Measurements from ENCODE around the gene CA10.

Gene CA10

DNA sequence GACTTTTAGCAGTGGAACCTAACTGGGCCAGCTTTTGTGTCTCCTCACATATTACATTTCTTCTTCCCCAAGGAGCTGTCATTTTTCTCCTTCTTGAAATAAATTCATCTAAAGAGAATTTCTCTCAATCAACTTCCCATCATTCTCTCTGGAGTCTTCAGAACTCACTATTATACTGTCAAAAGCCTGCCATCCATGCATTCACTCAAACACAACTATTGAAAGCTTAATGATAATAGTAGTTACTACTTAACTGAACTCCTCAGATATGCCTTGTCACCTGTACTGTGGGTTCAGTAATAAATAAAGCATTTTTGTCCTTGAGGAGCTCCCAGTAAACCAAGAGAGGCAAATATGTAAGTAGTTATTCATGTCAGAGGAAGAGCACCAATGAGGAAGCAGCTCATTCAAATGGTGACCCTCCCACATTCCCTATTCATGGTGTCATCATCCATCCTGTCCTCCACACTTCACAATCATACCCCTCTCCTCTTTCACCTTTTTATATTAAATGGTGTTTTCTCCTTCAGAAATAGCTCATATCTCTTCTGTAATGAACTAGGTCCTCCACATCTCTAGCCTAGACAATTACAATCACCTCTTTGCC, 162.6 kb downstream of the CA10 start:
- no peak for TF ChIP-seq ISL1 (CRISPR knock-in tag; IDR thresholded peaks at IDR 0.05)
- no peak for TF ChIP-seq GLIS3 (CRISPR knock-in tag; IDR thresholded peaks at IDR 0.05)
- TF ChIP-seq, protein P1, sequence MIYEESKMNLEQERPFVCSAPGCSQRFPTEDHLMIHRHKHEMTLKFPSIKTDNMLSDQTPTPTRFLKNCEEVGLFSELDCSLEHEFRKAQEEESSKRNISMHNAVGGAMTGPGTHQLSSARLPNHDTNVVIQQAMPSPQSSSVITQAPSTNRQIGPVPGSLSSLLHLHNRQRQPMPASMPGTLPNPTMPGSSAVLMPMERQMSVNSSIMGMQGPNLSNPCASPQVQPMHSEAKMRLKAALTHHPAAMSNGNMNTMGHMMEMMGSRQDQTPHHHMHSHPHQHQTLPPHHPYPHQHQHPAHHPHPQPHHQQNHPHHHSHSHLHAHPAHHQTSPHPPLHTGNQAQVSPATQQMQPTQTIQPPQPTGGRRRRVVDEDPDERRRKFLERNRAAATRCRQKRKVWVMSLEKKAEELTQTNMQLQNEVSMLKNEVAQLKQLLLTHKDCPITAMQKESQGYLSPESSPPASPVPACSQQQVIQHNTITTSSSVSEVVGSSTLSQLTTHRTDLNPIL (CRISPR knock-in tag; IDR thresholded peaks at IDR 0.05; ENCODE audit: low read depth), result no peak
- TF ChIP-seq ARNTL (CRISPR knock-in tag; IDR thresholded peaks at IDR 0.05; ENCODE audit: borderline replicate concordance, low read depth), result no peak
- no peak for TF ChIP-seq ZFP3 (CRISPR knock-in tag; IDR thresholded peaks at IDR 0.05)
- no peak for TF ChIP-seq ZC3H10 (CRISPR knock-in tag; IDR thresholded peaks at IDR 0.05)
- no peak for TF ChIP-seq TOX (CRISPR knock-in tag; IDR thresholded peaks at IDR 0.05; ENCODE audit: borderline replicate concordance)
- no peak for TF ChIP-seq ZNF70 (CRISPR knock-in tag; IDR thresholded peaks at IDR 0.05)
- TF ChIP-seq CSDC2 (CRISPR knock-in tag; IDR thresholded peaks at IDR 0.05), result no peak
- TF ChIP-seq, protein P2, sequence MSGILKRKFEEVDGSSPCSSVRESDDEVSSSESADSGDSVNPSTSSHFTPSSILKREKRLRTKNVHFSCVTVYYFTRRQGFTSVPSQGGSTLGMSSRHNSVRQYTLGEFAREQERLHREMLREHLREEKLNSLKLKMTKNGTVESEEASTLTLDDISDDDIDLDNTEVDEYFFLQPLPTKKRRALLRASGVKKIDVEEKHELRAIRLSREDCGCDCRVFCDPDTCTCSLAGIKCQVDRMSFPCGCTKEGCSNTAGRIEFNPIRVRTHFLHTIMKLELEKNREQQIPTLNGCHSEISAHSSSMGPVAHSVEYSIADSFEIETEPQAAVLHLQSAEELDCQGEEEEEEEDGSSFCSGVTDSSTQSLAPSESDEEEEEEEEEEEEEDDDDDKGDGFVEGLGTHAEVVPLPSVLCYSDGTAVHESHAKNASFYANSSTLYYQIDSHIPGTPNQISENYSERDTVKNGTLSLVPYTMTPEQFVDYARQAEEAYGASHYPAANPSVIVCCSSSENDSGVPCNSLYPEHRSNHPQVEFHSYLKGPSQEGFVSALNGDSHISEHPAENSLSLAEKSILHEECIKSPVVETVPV (CRISPR knock-in tag; IDR thresholded peaks at IDR 0.05), result no peak
- no peak for TF ChIP-seq TCF4 (CRISPR knock-in tag; IDR thresholded peaks at IDR 0.05; ENCODE audit: borderline replicate concordance)
- TF ChIP-seq, protein P3, sequence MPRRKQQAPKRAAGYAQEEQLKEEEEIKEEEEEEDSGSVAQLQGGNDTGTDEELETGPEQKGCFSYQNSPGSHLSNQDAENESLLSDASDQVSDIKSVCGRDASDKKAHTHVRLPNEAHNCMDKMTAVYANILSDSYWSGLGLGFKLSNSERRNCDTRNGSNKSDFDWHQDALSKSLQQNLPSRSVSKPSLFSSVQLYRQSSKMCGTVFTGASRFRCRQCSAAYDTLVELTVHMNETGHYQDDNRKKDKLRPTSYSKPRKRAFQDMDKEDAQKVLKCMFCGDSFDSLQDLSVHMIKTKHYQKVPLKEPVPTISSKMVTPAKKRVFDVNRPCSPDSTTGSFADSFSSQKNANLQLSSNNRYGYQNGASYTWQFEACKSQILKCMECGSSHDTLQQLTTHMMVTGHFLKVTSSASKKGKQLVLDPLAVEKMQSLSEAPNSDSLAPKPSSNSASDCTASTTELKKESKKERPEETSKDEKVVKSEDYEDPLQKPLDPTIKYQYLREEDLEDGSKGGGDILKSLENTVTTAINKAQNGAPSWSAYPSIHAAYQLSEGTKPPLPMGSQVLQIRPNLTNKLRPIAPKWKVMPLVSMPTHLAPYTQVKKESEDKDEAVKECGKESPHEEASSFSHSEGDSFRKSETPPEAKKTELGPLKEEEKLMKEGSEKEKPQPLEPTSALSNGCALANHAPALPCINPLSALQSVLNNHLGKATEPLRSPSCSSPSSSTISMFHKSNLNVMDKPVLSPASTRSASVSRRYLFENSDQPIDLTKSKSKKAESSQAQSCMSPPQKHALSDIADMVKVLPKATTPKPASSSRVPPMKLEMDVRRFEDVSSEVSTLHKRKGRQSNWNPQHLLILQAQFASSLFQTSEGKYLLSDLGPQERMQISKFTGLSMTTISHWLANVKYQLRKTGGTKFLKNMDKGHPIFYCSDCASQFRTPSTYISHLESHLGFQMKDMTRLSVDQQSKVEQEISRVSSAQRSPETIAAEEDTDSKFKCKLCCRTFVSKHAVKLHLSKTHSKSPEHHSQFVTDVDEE (CRISPR knock-in tag; IDR thresholded peaks at IDR 0.05), result no peak
- TF ChIP-seq, protein P4, sequence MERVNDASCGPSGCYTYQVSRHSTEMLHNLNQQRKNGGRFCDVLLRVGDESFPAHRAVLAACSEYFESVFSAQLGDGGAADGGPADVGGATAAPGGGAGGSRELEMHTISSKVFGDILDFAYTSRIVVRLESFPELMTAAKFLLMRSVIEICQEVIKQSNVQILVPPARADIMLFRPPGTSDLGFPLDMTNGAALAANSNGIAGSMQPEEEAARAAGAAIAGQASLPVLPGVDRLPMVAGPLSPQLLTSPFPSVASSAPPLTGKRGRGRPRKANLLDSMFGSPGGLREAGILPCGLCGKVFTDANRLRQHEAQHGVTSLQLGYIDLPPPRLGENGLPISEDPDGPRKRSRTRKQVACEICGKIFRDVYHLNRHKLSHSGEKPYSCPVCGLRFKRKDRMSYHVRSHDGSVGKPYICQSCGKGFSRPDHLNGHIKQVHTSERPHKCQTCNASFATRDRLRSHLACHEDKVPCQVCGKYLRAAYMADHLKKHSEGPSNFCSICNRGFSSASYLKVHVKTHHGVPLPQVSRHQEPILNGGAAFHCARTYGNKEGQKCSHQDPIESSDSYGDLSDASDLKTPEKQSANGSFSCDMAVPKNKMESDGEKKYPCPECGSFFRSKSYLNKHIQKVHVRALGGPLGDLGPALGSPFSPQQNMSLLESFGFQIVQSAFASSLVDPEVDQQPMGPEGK (CRISPR knock-in tag; IDR thresholded peaks at IDR 0.05; ENCODE audit: borderline replicate concordance), result no peak
- TF ChIP-seq, protein P5, sequence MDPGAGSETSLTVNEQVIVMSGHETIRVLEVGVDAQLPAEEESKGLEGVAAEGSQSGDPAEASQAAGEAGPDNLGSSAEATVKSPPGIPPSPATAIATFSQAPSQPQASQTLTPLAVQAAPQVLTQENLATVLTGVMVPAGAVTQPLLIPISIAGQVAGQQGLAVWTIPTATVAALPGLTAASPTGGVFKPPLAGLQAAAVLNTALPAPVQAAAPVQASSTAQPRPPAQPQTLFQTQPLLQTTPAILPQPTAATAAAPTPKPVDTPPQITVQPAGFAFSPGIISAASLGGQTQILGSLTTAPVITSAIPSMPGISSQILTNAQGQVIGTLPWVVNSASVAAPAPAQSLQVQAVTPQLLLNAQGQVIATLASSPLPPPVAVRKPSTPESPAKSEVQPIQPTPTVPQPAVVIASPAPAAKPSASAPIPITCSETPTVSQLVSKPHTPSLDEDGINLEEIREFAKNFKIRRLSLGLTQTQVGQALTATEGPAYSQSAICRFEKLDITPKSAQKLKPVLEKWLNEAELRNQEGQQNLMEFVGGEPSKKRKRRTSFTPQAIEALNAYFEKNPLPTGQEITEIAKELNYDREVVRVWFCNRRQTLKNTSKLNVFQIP (CRISPR knock-in tag; IDR thresholded peaks at IDR 0.05; ENCODE audit: borderline replicate concordance, low read depth), result no peak
- ATAC-seq, result no peak

DNA sequence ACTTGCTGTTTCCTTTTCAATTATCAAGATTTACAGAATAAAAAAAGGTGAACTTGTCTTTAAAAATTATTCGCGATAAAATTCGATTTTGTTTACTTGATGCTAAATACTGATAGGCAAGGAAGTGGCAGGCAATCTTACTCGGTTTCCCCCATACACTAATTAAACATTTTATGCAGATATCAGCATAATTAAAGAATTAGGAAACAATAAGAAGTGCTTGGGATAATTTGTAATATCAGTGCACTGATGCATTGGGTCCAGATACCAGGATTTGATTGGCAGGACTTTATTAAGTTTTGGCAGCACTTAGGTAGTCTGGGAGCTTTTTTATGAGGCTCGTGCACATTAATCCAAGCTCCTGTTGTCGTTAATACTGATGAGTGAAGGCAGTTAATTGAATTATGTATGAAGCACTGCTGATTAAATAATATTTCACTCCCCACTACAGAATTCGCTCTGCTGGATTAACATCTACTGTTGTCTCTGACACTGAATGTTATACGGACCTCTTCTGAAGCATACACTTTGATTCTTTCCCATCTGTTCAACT, 165.6 kb downstream of the CA10 start:
- TF ChIP-seq TCF4 (CRISPR knock-in tag; IDR thresholded peaks at IDR 0.05; ENCODE audit: borderline replicate concordance) (peak; percentile 32; the same call in 1 of the 2 replicates), ISL1 (CRISPR knock-in tag; IDR thresholded peaks at IDR 0.05) (peak; percentile 21; the same call in 1 of the 2 replicates)
- TF ChIP-seq, protein P1 (CRISPR knock-in tag; IDR thresholded peaks at IDR 0.05; ENCODE audit: low read depth), result no peak
- ATAC-seq, result no peak

DNA sequence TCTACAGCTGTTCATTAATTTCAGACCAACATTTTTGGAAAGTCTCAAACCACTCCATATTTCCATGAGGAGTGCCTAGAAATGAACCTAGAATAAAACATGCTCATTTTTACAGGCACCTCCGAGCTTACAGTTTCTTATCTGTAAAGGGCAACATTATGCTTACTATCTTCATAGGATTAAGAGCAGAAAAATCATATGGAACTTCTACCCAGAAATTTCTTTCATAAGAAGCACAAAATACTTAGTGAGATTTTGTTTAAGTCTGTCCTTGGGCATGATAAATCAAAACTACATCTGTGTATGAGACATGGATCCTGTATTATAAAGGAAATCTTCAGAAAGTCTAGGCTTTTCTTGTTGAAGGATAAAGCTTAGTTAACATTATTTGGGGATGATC, 187.4 kb downstream of the CA10 start:
- no peak for ATAC-seq
- TF ChIP-seq, protein P5 (CRISPR knock-in tag; IDR thresholded peaks at IDR 0.05; ENCODE audit: borderline replicate concordance, low read depth), result no peak
- TF ChIP-seq SNAI2 (CRISPR knock-in tag; IDR thresholded peaks at IDR 0.05), result no peak
- no peak for TF ChIP-seq ZFP30 (CRISPR knock-in tag; IDR thresholded peaks at IDR 0.05)
- no peak for TF ChIP-seq TCF4 (CRISPR knock-in tag; IDR thresholded peaks at IDR 0.05; ENCODE audit: borderline replicate concordance)
- TF ChIP-seq TOX (CRISPR knock-in tag; IDR thresholded peaks at IDR 0.05; ENCODE audit: borderline replicate concordance), result no peak
- TF ChIP-seq ZNF565 (CRISPR knock-in tag; conservative IDR thresholded peaks at IDR 0.05; ENCODE audit: low read depth), result no peak
- no peak for TF ChIP-seq CSDC2 (CRISPR knock-in tag; IDR thresholded peaks at IDR 0.05)
- no peak for TF ChIP-seq ZFP3 (CRISPR knock-in tag; IDR thresholded peaks at IDR 0.05)
- no peak for TF ChIP-seq ESRRG (CRISPR knock-in tag; IDR thresholded peaks at IDR 0.05)
- TF ChIP-seq OSR1 (CRISPR knock-in tag; IDR thresholded peaks at IDR 0.05), result no peak
- no peak for TF ChIP-seq PPARA (CRISPR knock-in tag; IDR thresholded peaks at IDR 0.05; ENCODE audit: borderline replicate concordance)
- no peak for TF ChIP-seq ZNF70 (CRISPR knock-in tag; IDR thresholded peaks at IDR 0.05)
- TF ChIP-seq ISL1 (CRISPR knock-in tag; IDR thresholded peaks at IDR 0.05), result no peak
- TF ChIP-seq, protein P1 (CRISPR knock-in tag; IDR thresholded peaks at IDR 0.05; ENCODE audit: low read depth), result no peak
- TF ChIP-seq, protein P2 (CRISPR knock-in tag; IDR thresholded peaks at IDR 0.05), result no peak
